Fibroblast of lung (primary cell): ENCODE measurements around the gene TLCD1.

Experiments
- EZH2 ChIP-seq: IDR thresholded peaks from 2 replicates; pipeline ENCODE4 v1.5.1; 2012; ENCODE audit warnings: low read length, control low read depth, mild to moderate bottlenecking; ENCODE audit errors: missing control alignments
- TF ChIP-seq, protein P1 (sequence below), 2 donors: IDR thresholded peaks in 1 of 2; conservative IDR thresholded peaks in 1 of 2; 1 replicate in 1 of 2; 2 replicates in 1 of 2; pipeline ENCODE4 v1.5.1; 2011 to 2012; ENCODE audit warnings: low read length in 2 of 2, control low read depth in 1 of 2, inconsistent platforms in 1 of 2, low read depth in 1 of 2, mild to moderate bottlenecking in 1 of 2

DNA sequence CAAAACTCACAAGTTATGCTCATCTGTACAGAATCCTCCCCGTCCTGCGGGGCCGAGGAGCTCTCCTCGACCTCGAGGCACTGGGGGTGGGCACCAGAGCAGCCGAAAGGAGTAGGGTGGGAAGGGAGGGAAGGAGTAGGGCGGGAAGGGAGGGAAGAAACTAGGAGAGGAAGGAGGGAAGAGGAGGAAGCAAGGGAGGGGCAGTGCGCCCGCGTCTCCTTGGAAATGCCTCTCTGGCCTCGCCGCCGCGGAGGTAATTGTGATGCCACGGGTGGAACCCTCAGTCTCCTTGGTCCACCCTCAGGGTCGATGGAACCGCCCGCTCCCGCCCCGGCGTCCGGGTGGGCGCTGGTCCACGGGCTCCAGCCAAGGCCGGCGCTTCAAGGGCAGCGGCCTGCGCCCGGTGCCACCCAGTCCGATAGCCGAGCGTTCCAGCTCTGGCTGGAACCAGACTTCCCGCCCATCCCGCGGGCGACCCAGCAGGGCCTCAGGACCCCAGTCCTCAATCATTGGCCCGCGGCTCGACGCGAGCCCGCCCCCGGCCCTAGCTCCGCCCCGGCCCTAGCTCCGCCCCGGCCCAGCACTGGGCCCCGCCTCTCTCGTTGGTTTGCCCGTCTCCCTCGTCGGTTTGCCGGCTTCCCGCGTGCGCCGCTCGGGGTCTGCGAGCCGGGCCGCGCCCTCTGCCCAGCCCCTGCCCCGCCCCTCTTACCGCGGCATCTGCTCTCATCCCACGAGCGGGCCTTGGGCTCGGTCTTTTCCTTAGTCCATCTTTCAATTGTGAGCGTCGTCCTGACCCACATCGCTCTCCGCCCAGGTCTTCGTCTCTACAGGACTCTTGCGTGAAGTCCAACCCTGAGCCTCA lies 14.9 kb downstream of the TLCD1 start:
- no peak for TF ChIP-seq EZH2
- TF ChIP-seq, protein P1, sequence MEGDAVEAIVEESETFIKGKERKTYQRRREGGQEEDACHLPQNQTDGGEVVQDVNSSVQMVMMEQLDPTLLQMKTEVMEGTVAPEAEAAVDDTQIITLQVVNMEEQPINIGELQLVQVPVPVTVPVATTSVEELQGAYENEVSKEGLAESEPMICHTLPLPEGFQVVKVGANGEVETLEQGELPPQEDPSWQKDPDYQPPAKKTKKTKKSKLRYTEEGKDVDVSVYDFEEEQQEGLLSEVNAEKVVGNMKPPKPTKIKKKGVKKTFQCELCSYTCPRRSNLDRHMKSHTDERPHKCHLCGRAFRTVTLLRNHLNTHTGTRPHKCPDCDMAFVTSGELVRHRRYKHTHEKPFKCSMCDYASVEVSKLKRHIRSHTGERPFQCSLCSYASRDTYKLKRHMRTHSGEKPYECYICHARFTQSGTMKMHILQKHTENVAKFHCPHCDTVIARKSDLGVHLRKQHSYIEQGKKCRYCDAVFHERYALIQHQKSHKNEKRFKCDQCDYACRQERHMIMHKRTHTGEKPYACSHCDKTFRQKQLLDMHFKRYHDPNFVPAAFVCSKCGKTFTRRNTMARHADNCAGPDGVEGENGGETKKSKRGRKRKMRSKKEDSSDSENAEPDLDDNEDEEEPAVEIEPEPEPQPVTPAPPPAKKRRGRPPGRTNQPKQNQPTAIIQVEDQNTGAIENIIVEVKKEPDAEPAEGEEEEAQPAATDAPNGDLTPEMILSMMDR (conservative IDR thresholded peaks at IDR 0.05 in 1 of 2, IDR thresholded peaks at IDR 0.05 in 1 of 2; ENCODE audit: low read depth in 1 of 2, low read length in 2 of 2) = peak in 1 of 2 donors; percentile 24
